Left lung (tissue), 10 donors: Measurements from ENCODE around the gene MIER2. TPM values are rescaled to one million over a fixed set of nuclear protein-coding genes. Genes with fewer than 3 reads are reported as not detected.

ENCODE experiments used
- ATAC-seq: fragments of 200-7000 bp; cut with Tn5 transposase; one replicate; pipeline ENCODE4 v1.9.1; 2020; ENCODE audit warnings: moderate library complexity
- DNase-seq, 4 donors: peaks; one replicate each; pipeline ENCODE4 v3.0.0-alpha.2; 2013 to 2020
- H3K27ac ChIP-seq, 2 donors: fragments of 200-600 bp; sonication (generic) in 1 of 2; one replicate each; pipeline versions ENCODE4 v1.5.0 to v1.8.0; 2020 to 2021
- H3K27me3 ChIP-seq, 2 donors: fragments of 200-600 bp; sonication (generic) in 1 of 2; one replicate each; pipeline versions ENCODE4 v1.5.0 to v1.8.0; 2020 to 2021
- H3K36me3 ChIP-seq, 2 donors: fragments of 200-600 bp; sonication (generic) in 1 of 2; one replicate each; pipeline versions ENCODE4 v1.5.0 to v1.8.0; 2020 to 2021
- H3K4me1 ChIP-seq, 2 donors: fragments of 200-600 bp; one replicate each; pipeline ENCODE4 v1.8.0; 2021
- H3K4me3 ChIP-seq, 2 donors: fragments of 200-600 bp; sonication (generic) in 1 of 2; one replicate each; pipeline versions ENCODE4 v1.5.0 to v1.8.0; 2020 to 2021; ENCODE audit warnings: mild to moderate bottlenecking in 1 of 2
- H3K9me3 ChIP-seq, 2 donors: fragments of 200-600 bp; sonication (generic) in 1 of 2; one replicate each; pipeline versions ENCODE4 v1.5.0 to v1.8.0; 2020 to 2021
- CTCF ChIP-seq, 2 donors: fragments of 200-600 bp; sonication (generic) in 1 of 2; IDR thresholded peaks; one replicate each; pipeline versions ENCODE4 v1.5.0 to v1.8.0; 2021; ENCODE audit warnings: antibody characterized with exemption in 2 of 2
- intact Hi-C, 2 donors: fragments of 100-400 bp; cut with DNase I; formaldehyde crosslinking; loops; one replicate each; pipeline versions ENCODE4 v1.11.2 to v1.14.2; 2022
- polyA plus RNA-seq, 6 donors: library from polyadenylated mRNA; unstranded; fragments of 120-200 nt; gene quantifications; one replicate each; pipeline ENCODE4 v1.2.1, GENCODE V29; 2013; ENCODE audit not compliant: insufficient read length in 6 of 6
- total RNA-seq, 2 donors: library from RNA; stranded (reverse); fragmentation: NEBNext Ultra II Directional; extraction: Animal tissue kit (Norgen Biotek cat#: 25700); gene quantifications; one replicate each; pipeline ENCODE4 v1.2.1, GENCODE V29; 2021
- donor health status: DM: no; HTN: yes; CAD: no.
- donor health status: DM: no; HTN: no; CAD: no.

The MIER2 gene
- total and polyA plus RNA-seq, 8 donors, result 20.3 to 41.6 (median 26.8) TPM

GRCh38 chr19:391207-391557 is 46.6 kb upstream of the MIER2 start:
- Histone ChIP-seq H3K36me3 (no peaks in the 10 kb centered on the region), H3K9me3 (peaks cover 0 to 4% of the 10 kb centered on the region in 2 donors), H3K27me3 (peaks cover 0 to 22% of the 10 kb centered on the region in 2 donors), H3K4me3 (no peak overlapping the region), H3K27ac (no peak overlapping the region), H3K4me1 (no peaks in the 10 kb centered on the region)
- intact Hi-C loops, result no loop called here
- no peak for DNase-seq
- TF ChIP-seq CTCF (IDR thresholded peaks at IDR 0.05), result no peak
- no peak for ATAC-seq

DNA sequence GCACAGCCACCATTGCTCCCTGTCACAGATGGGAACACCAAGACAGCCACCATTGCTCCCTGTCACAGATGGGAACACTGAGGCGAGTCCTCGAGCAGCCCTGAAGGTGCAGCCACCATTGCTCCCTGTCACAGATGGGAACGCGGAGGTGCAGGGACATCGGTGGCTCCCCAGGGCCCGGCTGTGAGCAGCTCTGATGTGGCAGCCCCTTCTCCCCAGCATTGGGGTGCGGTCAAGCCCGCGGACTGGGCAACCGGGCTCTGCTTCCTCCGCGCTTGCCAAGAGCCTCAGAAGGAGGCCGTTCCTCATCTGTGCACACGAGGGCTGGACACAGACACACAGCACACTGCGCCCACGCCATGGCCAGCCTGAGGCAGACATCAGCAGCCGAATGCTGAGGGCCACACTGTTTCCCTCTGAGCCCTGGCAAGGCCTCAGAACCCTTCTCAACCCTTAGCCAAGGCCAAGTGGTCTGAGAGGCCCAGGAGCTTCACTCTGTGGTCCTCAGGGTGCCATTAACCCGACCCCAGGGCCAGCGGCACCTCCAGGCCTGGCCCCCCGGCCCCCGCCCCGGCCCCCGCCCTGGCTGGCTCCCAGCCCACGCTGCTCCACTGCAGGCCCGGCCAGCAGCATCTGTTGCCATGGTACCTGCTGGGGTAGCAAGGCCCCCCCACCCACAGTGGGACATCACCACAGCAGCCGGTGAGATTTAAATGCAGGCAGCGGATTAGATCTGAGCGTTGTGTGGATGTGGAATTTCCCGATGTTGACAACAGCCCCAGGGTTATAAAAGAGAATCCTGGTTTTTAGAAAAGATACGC is 46.0 kb upstream of the MIER2 start:
- intact Hi-C loops, result no loop called here
- peak in 1 of 4 donors; percentile 60 for DNase-seq
- no peak overlapping the region for H3K4me3 ChIP-seq
- H3K36me3 ChIP-seq, result no peaks in the 10 kb centered on the region
- H3K9me3 ChIP-seq, result peaks cover 0 to 4% of the 10 kb centered on the region in 2 donors
- TF ChIP-seq CTCF (IDR thresholded peaks at IDR 0.05), result no peak
- H3K4me1 ChIP-seq, result no peaks in the 10 kb centered on the region
- no peak for ATAC-seq
- H3K27ac ChIP-seq, result no peak overlapping the region
- H3K27me3 ChIP-seq, result peaks cover 0 to 28% of the 10 kb centered on the region in 2 donors

- H3K9me3 ChIP-seq, result peaks cover 0 to 4% of the 10 kb centered on the region in 2 donors
- no peaks in the 10 kb centered on the region for H3K4me1 ChIP-seq
- no peak for ATAC-seq
- H3K4me3 ChIP-seq, result no peak overlapping the region
- H3K36me3 ChIP-seq, result no peaks in the 10 kb centered on the region
- no peak for DNase-seq
- intact Hi-C loops, result no loop called here
- no peak overlapping the region for H3K27ac ChIP-seq
- H3K27me3 ChIP-seq, result peaks cover 0 to 35% of the 10 kb centered on the region in 2 donors
- no peak for TF ChIP-seq CTCF (IDR thresholded peaks at IDR 0.05)
These were observed 45.3 kb upstream of the MIER2 start for GRCh38 chr19:389935-390289.

GRCh38 chr19:389255-389934 is 44.8 kb upstream of the MIER2 start:
- Histone ChIP-seq H3K4me1 (no peaks in the 10 kb centered on the region), H3K27ac (no peak overlapping the region), H3K27me3 (peaks cover under 1 to 40% of the 10 kb centered on the region in 2 donors), H3K4me3 (no peak overlapping the region), H3K9me3 (peaks cover 0 to 4% of the 10 kb centered on the region in 2 donors), H3K36me3 (no peaks in the 10 kb centered on the region)
- ATAC-seq (no peak), DNase-seq (no peak)
- intact Hi-C loops, result no loop called here
- TF ChIP-seq CTCF (IDR thresholded peaks at IDR 0.05), result no peak

DNA sequence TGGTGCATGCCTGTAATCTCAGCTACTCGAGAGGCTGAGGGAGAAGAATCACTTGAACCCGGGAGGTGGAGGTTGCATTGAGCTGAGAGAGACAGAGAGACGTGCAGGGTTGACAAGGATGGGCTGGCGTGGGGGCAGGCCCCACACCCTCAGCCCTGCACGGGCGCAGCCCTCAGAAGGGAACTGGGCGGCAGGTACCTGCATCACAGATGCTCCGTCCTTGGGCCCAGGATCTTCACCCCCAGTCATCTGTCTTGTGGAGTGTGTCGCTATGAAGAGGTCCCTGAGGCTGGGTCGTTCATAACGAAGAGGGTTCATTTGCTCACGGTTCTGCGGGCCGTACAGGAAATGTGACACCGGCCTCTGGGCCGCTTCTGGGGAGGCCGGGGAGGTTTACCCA is 44.1 kb upstream of the MIER2 start:
- intact Hi-C loops, result no loop called here
- Histone ChIP-seq H3K4me1 (no peaks in the 10 kb centered on the region), H3K4me3 (no peak overlapping the region), H3K36me3 (no peaks in the 10 kb centered on the region), H3K27ac (no peak overlapping the region), H3K27me3 (peaks cover 6 to 47% of the 10 kb centered on the region in 2 donors), H3K9me3 (peaks cover 0 to 4% of the 10 kb centered on the region in 2 donors)
- no peak for DNase-seq
- ATAC-seq, result no peak
- TF ChIP-seq CTCF (IDR thresholded peaks at IDR 0.05), result no peak
